Suprapubic skin (tissue), 4 donors: ENCODE measurements around the gene PLA2G3.

Experiments used
- POLR2A ChIP-seq, 2 donors: fragments of 450-650 bp; IDR thresholded peaks; one replicate each; pipeline ENCODE4 v1.6.1; 2017; ENCODE audit warnings: antibody characterized with exemption in 2 of 2, mild to moderate bottlenecking in 2 of 2, moderate library complexity in 2 of 2
- POLR2AphosphoS5 ChIP-seq, 3 donors: sonication (generic); formaldehyde crosslinking; IDR thresholded peaks; one replicate each; pipeline ENCODE4 v1.6.1; 2017; ENCODE audit warnings: antibody characterized with exemption in 3 of 3
- TF ChIP-seq, protein P1 (sequence below), 2 donors: fragments of 200-600 bp in 1 of 2; fragments of 450-650 bp in 1 of 2; sonication (generic) in 1 of 2; IDR thresholded peaks; one replicate each; pipeline ENCODE4 v1.5.1; 2016 to 2019; ENCODE audit warnings: antibody characterized with exemption in 2 of 2, mild to moderate bottlenecking in 1 of 2, moderate library complexity in 1 of 2

DNA sequence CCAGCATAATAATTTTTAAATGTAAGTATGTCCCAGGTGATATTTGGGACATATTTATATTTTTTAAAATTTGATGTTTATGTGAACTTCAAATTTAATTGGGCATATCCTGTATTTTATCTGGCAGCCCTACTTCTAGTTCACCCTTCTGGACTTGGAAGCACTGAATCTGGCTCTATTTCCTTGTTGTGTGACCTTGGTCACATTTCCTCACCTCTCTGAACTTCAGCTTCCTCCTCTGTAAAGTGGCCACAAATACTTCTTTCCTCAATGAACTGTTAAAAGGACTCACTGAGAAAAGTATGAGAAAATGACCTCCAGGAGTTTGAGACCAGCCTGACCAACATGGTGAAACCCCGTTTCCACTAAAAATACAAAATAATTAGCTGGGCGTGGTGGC lies 11.6 kb upstream of the PLA2G3 start:
- TF ChIP-seq, protein P1, sequence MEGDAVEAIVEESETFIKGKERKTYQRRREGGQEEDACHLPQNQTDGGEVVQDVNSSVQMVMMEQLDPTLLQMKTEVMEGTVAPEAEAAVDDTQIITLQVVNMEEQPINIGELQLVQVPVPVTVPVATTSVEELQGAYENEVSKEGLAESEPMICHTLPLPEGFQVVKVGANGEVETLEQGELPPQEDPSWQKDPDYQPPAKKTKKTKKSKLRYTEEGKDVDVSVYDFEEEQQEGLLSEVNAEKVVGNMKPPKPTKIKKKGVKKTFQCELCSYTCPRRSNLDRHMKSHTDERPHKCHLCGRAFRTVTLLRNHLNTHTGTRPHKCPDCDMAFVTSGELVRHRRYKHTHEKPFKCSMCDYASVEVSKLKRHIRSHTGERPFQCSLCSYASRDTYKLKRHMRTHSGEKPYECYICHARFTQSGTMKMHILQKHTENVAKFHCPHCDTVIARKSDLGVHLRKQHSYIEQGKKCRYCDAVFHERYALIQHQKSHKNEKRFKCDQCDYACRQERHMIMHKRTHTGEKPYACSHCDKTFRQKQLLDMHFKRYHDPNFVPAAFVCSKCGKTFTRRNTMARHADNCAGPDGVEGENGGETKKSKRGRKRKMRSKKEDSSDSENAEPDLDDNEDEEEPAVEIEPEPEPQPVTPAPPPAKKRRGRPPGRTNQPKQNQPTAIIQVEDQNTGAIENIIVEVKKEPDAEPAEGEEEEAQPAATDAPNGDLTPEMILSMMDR (IDR thresholded peaks at IDR 0.05), result no peak
- no peak for TF ChIP-seq POLR2A (IDR thresholded peaks at IDR 0.05)
- TF ChIP-seq POLR2AphosphoS5 (IDR thresholded peaks at IDR 0.05), result no peak
